Neural cell (in vitro differentiated cells): ENCODE results near the gene TSG101. TPM values are rescaled to one million over a fixed set of nuclear protein-coding genes. Genes with fewer than 3 reads are reported as not detected.

Experiments
- MXI1 ChIP-seq: fragments of 450-650 bp; conservative IDR thresholded peaks from 2 replicates; pipeline ENCODE4 v1.6.1; 2014; ENCODE audit warnings: antibody characterized with exemption, mild to moderate bottlenecking; ENCODE audit not compliant: poor library complexity, severe bottlenecking
- polyA plus RNA-seq: library from polyadenylated mRNA; depleted of rRNA; stranded (reverse); fragments of >200 nt; gene quantifications from 2 replicates; pipeline ENCODE4 v1.2.3, GENCODE V29; 2014

The TSG101 gene
- polyA plus RNA-seq, 1 donor from 2014 or later, result 115 TPM

DNA sequence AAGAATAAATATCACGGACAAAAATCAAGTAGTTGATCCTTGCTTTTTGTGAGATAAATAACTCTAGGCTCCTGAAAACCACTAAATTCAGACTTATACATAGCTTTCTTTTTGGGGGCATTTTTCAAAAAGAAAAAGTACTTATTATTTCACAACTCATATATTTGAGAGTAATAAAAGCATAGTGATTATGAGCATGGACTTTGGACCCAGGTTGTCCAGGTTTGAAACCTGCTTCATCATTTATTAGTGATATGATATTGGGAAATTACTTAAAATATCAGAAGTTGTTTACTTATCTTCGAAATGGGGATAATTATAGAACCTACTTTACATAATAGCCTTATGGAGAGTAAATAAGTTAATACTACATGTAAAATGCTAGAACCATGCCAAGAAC is 88.1 kb downstream of the TSG101 start (continued):
- TF ChIP-seq MXI1, result no peak

Other genes with a start within 250 kb of the TSG101 start
- gene HPS5, start 204.8 kb downstream of the TSG101 start, polyA plus RNA-seq, result 28.5 and 37.0 TPM in 2 replicates
- gene GTF2H1, start 204.4 kb downstream of the TSG101 start, polyA plus RNA-seq, result 96.6 and 109 TPM in 2 replicates
- gene LDHA, start 132.4 kb downstream of the TSG101 start, polyA plus RNA-seq, result 39.9 and 45.6 TPM in 2 replicates
- gene LDHC, start 114.6 kb downstream of the TSG101 start, polyA plus RNA-seq, result not detected in 2 replicates
- not detected in 2 replicates for gene LDHAL6A, start 71.1 kb downstream of the TSG101 start, polyA plus RNA-seq
- 11.0 and 11.3 TPM in 2 replicates for gene UEVLD, start 61.8 kb upstream of the TSG101 start, polyA plus RNA-seq
- 3.0 and 6.0 TPM in 2 replicates for gene MISFA, start 72.8 kb upstream of the TSG101 start, polyA plus RNA-seq
- 5.9 and 13.2 TPM in 2 replicates for gene SPTY2D1, start 107.4 kb upstream of the TSG101 start, polyA plus RNA-seq
- 3.3 and 4.4 TPM in 2 replicates for gene TMEM86A, start 171.8 kb upstream of the TSG101 start, polyA plus RNA-seq
- 0.68 and 0.90 TPM in 2 replicates for gene IGSF22, start 199.2 kb upstream of the TSG101 start, polyA plus RNA-seq